ENCODE measurements around the gene PRSS37.
"Not testable (repeated sequence)": the region's sequence is repeated elsewhere in the genome, so short reads cannot be mapped to it uniquely, and the experiment has no call there.

PRSS37 gene

GRCh38 chr7:141839256-141839655 lies 2.0 kb downstream of the PRSS37 start:
- no peaks in the 10 kb centered on the region for H3K27me3 Mint-ChIP-seq
- H3K27ac Mint-ChIP-seq: no peak overlapping the region
- no peaks in the 10 kb centered on the region for H3K4me1 Mint-ChIP-seq
- ATAC-seq: no peak
- H3K4me3 Mint-ChIP-seq: no peak overlapping the region
- H3K36me3 Mint-ChIP-seq: no peaks in the 10 kb centered on the region
- no peaks in the 10 kb centered on the region for H3K9me3 Mint-ChIP-seq

- no peak overlapping the region for H3K4me3 Mint-ChIP-seq
- no peak overlapping the region for H3K27ac Mint-ChIP-seq
- H3K9me3 Mint-ChIP-seq: no peaks in the 10 kb centered on the region
- no peak for ATAC-seq
- H3K36me3 Mint-ChIP-seq: no peaks in the 10 kb centered on the region
- no peaks in the 10 kb centered on the region for H3K27me3 Mint-ChIP-seq
- H3K4me1 Mint-ChIP-seq: no peaks in the 10 kb centered on the region
Measured at GRCh38 chr7:141838581-141838980, 2.7 kb downstream of the PRSS37 start.

- H3K4me3 Mint-ChIP-seq: no peak overlapping the region
- no peaks in the 10 kb centered on the region for H3K27me3 Mint-ChIP-seq
- H3K27ac Mint-ChIP-seq: no peak overlapping the region
- no peaks in the 10 kb centered on the region for H3K4me1 Mint-ChIP-seq
- ATAC-seq: no peak
- H3K9me3 Mint-ChIP-seq: no peaks in the 10 kb centered on the region
- H3K36me3 Mint-ChIP-seq: no peaks in the 10 kb centered on the region
Measured at GRCh38 chr7:141837683-141838082, 3.6 kb downstream of the PRSS37 start.

- not testable (repeated sequence) for H3K4me1 Mint-ChIP-seq, H3K27ac Mint-ChIP-seq, H3K27me3 Mint-ChIP-seq, H3K4me3 Mint-ChIP-seq, ATAC-seq
- Mint-ChIP-seq H3K36me3 (peaks cover 68% of the 10 kb centered on the region), H3K9me3 (peaks cover 36% of the 10 kb centered on the region)
Measured at GRCh38 chr7:141822432-141822831, 18.9 kb downstream of the PRSS37 start.

- Mint-ChIP-seq H3K27me3 (no peaks in the 10 kb centered on the region), H3K9me3 (peaks cover 35% of the 10 kb centered on the region)
Measured at GRCh38 chr7:141820067-141820466, 21.2 kb downstream of the PRSS37 start.

GRCh38 chr7:141792526-141792925 lies 48.8 kb downstream of the PRSS37 start:
- no peak for ATAC-seq
- Mint-ChIP-seq H3K4me1 (no peaks in the 10 kb centered on the region), H3K27ac (no peak overlapping the region), H3K4me3 (no peak overlapping the region), H3K36me3 (peaks cover 60% of the 10 kb centered on the region), H3K27me3 (no peaks in the 10 kb centered on the region), H3K9me3 (no peaks in the 10 kb centered on the region)

More at GRCh38 chr7:141820067-141820466, 21.2 kb downstream of the PRSS37 start:
- Mint-ChIP-seq H3K4me3 (no peak overlapping the region), H3K27ac (no peak overlapping the region), H3K4me1 (no peaks in the 10 kb centered on the region), H3K36me3 (peaks cover 60% of the 10 kb centered on the region)
- ATAC-seq: no peak

- H3K4me3 Mint-ChIP-seq: no peak within 1 kb of the TSS
- no peak within 1 kb of the TSS for H3K27ac Mint-ChIP-seq
- ATAC-seq: no peak
- no peaks in the 10 kb centered on the region for H3K9me3 Mint-ChIP-seq
- H3K4me1 Mint-ChIP-seq: no peaks in the 10 kb centered on the region
- no peaks in the 10 kb centered on the region for H3K27me3 Mint-ChIP-seq
- H3K36me3 Mint-ChIP-seq: peaks cover 45% of the 10 kb centered on the region
Measured at GRCh38 chr7:141789917-141790316, 51.4 kb downstream of the PRSS37 start, which contains the start of gene TAS2R5. TAS2R5 (plus strand) TSS chr7:141790217; CDS start chr7:141790362, 145 bp downstream.

- Mint-ChIP-seq H3K9me3 (no peaks in the 10 kb centered on the region), H3K4me1 (no peaks in the 10 kb centered on the region), H3K4me3 (no peak overlapping the region), H3K27ac (no peak overlapping the region), H3K36me3 (peaks cover 32% of the 10 kb centered on the region), H3K27me3 (no peaks in the 10 kb centered on the region)
- no peak for ATAC-seq
Measured at GRCh38 chr7:141788296-141788695, 53.0 kb downstream of the PRSS37 start.

All from stimulated activated memory B cell treated with anti-CD40 and anti-IgM and Interleukin-4, amounts not matched to agents 10 μg/mL and 1 μg/mL and 100 μg/mL, for 72 hours (primary cell).